MG63 (cell line): Measurements from ENCODE around the gene DIMT1. TPM values are rescaled to one million over a fixed set of nuclear protein-coding genes. Genes with fewer than 3 reads are reported as not detected.
A peak's percentile ranks its signal among the peaks of the same experiment; 100 is the strongest.

Source experiments
- DNase-seq: peaks from one replicate; pipeline ENCODE4 v3.0.0-alpha.2; 2020
- H3K27me3 ChIP-seq: fragments of 250-450 bp; sonication (Bioruptor Pico); 2 replicates; pipeline ENCODE4 v1.5.1; 2020; ENCODE audit warnings: mild to moderate bottlenecking, moderate library complexity
- H3K36me3 ChIP-seq: fragments of 250-450 bp; sonication (Bioruptor Pico); 2 replicates; pipeline ENCODE4 v1.5.1; 2020; ENCODE audit warnings: mild to moderate bottlenecking, moderate library complexity
- H3K4me3 ChIP-seq: fragments of 250-450 bp; sonication (Bioruptor Pico); 2 replicates; pipeline ENCODE4 v1.5.1; 2020; ENCODE audit warnings: mild to moderate bottlenecking, moderate library complexity
- H3K9me3 ChIP-seq: fragments of 250-450 bp; sonication (Bioruptor Pico); 2 replicates; pipeline ENCODE4 v1.5.1; 2020; ENCODE audit warnings: mild to moderate bottlenecking, moderate library complexity
- total RNA-seq: library from RNA; depleted of rRNA; stranded (reverse); fragments of >200 nt; shearing (Covaris generic); gene quantifications from 2 replicates; pipeline ENCODE4 v1.2.3, GENCODE V29; 2014; ENCODE audit warnings: low replicate concordance; rRNA removed

DIMT1 gene
- 61.4 and 63.6 TPM in 2 replicates for total RNA-seq

DNA sequence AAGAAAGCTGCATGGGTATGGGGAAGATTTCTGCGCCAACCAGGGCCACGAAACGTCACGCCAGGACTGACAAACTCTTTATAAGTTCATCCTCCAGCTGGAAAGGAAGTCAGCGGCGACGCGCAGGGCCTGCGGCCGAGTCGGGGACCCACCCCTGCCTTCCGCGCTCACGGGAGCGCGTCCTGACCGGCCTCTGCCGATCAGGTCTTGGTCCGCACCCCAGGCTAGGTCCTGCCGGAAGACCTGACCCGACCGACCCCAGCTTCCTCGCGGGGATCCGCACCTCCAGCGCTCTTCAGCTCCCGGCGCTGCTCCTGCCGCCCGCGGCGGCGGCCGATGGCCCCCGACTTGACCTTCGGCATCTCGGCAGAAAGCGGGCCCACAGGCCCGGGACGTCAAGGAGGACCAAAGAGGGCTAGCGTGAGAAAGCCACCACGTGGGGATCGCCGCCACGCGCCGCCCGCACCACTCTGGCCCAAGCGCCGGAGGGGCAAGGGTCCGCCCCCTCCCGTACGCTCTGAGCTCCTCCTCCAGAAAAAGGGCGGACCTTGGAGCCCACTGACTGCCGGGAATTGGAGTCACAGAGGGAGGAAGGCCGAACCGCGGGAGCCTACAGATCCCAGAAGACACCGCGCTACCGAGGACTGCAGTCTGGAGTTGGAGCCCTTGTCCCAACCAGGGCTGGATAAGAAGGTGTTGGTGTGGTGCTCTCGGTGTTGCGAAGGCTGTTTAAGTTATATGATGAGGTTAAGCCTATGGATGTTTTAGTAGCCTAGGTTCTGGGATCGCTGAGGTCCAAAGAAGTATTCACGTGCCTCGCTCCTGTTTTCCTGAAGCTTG, at the start of gene DIMT1:
TSS of gene DIMT1 (minus strand) at position 495 of the 840 bp plus-strand sequence. CDS start at position 362, 133 bp downstream.
- H3K9me3 ChIP-seq = no peaks in the 10 kb centered on the region
- peaks cover 33% of the 10 kb centered on the region for H3K36me3 ChIP-seq
- DNase-seq = peak; percentile 96
- H3K27me3 ChIP-seq = no peaks in the 10 kb centered on the region
- H3K4me3 ChIP-seq = peak within 1 kb of the TSS; percentile 93

DNA sequence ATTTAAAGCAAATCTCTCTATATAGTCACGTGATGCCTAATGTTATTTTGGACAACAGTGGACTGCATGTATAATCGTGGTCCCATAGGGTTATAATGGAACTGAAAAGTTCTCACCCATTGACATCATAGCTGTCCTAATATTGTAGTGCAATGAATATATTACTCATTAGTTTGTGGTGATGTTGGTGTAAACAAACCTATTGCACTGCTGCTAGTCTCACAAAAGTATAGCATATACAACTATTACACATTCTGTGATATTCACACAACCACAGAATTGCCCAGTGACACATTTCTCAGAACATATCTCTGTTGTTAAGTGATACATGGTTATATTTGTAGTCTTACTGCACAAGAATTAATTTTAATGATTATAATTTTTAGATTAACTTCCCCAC, 46.6 kb upstream of the DIMT1 start:
- H3K4me3 ChIP-seq = no peak overlapping the region
- H3K27me3 ChIP-seq = no peaks in the 10 kb centered on the region
- no peak for DNase-seq
- no peaks in the 10 kb centered on the region for H3K9me3 ChIP-seq
- H3K36me3 ChIP-seq = peaks cover 23% of the 10 kb centered on the region

- Histone ChIP-seq H3K9me3 (no peaks in the 10 kb centered on the region), H3K4me3 (no peak overlapping the region), H3K36me3 (peaks cover 27% of the 10 kb centered on the region), H3K27me3 (no peaks in the 10 kb centered on the region)
- DNase-seq = no peak
Observed at GRCh38 chr5:62448528-62448927, 44.8 kb upstream of the DIMT1 start.

DNA sequence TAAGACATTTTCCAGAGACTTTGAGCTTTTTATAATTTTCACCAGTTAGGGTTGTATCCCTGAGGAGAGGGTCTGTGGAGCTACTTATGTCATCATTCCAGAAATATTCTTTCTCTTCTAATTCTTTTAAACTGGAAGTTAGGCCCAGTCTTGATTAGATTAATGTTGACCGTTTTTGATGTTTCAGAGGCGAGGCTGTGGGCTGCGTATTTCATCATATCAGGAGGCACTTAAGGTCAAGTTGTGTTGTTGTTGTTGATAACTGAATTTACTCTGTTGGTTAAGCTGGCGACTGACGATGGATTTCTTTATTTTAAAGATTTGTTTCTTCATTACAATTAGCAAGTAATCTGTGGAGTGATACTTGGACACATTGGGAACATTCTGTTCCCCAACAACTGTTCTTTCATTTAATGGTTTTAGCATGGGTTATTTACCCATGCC, 28.9 kb upstream of the DIMT1 start:
- no peaks in the 10 kb centered on the region for H3K9me3 ChIP-seq
- no peak for DNase-seq
- H3K36me3 ChIP-seq = no peaks in the 10 kb centered on the region; the same call in 1 of the 2 replicates
- H3K4me3 ChIP-seq = no peak overlapping the region
- H3K27me3 ChIP-seq = no peaks in the 10 kb centered on the region

DNA sequence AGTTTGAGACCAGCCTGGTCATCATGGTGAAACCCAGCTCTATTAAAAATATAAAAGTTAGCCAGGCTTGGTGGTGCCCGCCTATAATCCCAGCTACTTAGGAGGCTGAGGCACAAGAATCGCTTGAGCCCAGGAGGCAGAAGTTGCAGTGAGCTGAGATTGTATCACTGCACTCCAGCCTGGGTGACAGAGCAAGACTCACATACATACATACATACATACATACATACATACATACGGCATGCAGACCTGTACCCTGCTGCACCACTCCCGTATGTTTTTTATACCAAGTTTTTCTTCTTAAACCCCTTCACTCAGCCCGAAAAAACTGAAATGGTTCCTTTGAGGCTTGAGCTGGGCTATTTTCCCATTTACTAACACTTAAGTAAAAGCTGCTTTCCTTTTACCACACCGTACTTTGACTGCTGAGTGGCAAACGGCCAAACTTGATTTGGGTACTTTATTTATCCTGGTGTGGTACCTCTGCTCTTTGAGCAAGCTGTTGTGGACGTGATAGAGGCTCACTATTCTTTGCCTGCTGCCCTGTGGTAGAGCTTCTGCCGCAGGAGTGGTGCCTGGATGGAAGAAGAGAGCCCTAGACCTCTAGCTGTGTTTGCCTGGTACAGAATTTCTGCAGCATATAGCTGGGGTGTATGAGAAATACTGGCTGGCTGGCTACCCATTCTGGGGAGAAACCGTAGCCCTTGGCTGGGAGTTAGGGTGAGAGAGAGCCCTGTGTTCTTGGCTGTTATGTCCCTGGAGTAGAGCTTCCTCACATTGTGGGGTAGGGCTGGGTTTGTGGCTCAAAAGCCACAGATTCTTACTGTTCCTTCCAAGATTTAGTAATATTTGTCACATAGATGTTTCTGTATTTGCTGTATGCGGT, 28.3 kb upstream of the DIMT1 start:
- H3K4me3 ChIP-seq = no peak overlapping the region
- H3K9me3 ChIP-seq = no peaks in the 10 kb centered on the region
- H3K36me3 ChIP-seq = no peaks in the 10 kb centered on the region; the same call in 1 of the 2 replicates
- H3K27me3 ChIP-seq = no peaks in the 10 kb centered on the region
- no peak for DNase-seq

DNA sequence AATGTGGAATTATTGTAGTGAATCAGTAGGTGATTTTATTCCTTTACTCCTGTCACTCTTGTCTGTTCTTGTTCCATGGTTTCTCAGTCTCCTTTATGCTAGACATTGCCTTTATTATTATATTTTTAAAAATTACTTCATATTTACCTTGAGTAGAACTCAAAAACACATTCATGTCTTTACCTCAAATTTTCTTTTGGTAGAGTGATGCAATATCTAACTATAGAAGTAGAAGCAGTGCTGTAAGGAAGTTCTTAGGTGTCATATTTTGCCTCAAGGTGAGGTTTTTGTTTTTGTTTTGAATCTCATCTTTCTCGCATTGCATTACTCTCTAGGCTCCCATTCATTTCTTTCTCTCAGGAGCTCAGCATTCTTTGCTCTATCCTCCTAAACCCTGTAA, 21.1 kb upstream of the DIMT1 start:
- Histone ChIP-seq H3K9me3 (no peaks in the 10 kb centered on the region), H3K27me3 (no peaks in the 10 kb centered on the region), H3K36me3 (no peaks in the 10 kb centered on the region), H3K4me3 (no peak overlapping the region)
- DNase-seq = no peak

GRCh38 chr5:62421414-62421813, 17.7 kb upstream of the DIMT1 start:
- H3K36me3 ChIP-seq = no peaks in the 10 kb centered on the region
- H3K4me3 ChIP-seq = no peak overlapping the region
- H3K9me3 ChIP-seq = no peaks in the 10 kb centered on the region
- no peak for DNase-seq
- no peaks in the 10 kb centered on the region for H3K27me3 ChIP-seq

DNA sequence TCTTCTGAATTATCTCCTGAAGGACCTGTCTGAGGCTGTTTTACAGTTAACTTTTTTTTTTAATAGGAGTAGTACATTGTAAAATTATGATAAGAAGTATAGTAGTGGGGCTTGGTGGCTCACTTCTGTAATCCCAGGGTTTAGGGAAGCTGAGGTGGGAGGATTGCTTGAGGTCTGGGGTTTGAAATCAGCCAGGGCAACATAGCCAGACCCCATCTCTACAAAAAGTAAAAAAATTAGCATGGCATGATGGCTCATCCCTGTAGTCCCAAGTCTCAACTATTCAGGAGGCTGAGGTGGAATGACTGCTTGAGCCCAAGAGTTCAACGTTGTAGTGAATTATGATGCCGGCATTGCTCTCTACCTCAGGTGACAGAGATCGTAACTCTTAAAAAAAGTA, 15.9 kb upstream of the DIMT1 start:
- DNase-seq = no peak
- Histone ChIP-seq H3K4me3 (no peak overlapping the region), H3K27me3 (no peaks in the 10 kb centered on the region), H3K36me3 (no peaks in the 10 kb centered on the region), H3K9me3 (no peaks in the 10 kb centered on the region)

DNA sequence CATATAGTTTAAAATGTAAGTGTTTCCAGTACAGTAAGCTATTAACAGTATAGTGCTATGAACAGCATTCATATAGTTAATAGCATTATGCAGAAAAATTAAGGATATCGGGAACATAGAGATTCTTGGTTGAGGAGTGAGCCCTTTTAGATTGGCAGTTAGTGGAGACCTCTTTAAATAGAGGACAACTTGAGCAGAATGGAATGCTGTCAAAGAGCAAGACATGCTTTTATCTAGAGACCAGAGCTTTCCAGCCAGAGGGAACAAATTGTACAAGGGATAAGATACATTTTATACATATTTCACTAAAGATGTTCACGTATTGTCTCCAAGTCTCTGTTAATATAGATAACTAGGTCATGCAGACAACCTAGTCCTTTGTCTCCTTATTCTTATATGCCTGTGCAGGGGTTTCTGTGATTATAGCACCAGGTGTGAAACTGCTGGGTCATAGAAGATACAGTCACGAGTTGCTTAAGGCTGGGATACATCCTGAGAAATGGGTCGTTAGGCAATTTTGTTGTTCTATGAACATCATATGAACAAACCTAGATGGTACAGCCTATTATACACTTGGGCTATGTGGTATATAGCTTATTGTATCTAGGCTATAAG, 14.9 kb upstream of the DIMT1 start:
- H3K9me3 ChIP-seq = no peaks in the 10 kb centered on the region
- no peak for DNase-seq
- no peaks in the 10 kb centered on the region for H3K36me3 ChIP-seq
- H3K4me3 ChIP-seq = no peak overlapping the region
- no peaks in the 10 kb centered on the region for H3K27me3 ChIP-seq

- Histone ChIP-seq H3K27me3 (no peaks in the 10 kb centered on the region), H3K36me3 (no peaks in the 10 kb centered on the region; the same call in 1 of the 2 replicates), H3K4me3 (peak overlapping the region; percentile 96), H3K9me3 (no peaks in the 10 kb centered on the region)
- no peak for DNase-seq
Observed at GRCh38 chr5:62413711-62414110, 10.0 kb upstream of the DIMT1 start.

- Histone ChIP-seq H3K27me3 (no peaks in the 10 kb centered on the region), H3K4me3 (peak within 1 kb of the TSS; percentile 96), H3K9me3 (no peaks in the 10 kb centered on the region), H3K36me3 (no peaks in the 10 kb centered on the region; the same call in 1 of the 2 replicates)
- peak; percentile 97 for DNase-seq
Observed at GRCh38 chr5:62412549-62413329, 9.0 kb upstream of the DIMT1 start, which contains the start of gene IPO11. IPO11 (plus strand) TSS chr5:62412763; CDS start chr5:62437280, 24,517 bp downstream.

GRCh38 chr5:62395210-62395950, 8.3 kb downstream of the DIMT1 start:
- Histone ChIP-seq H3K4me3 (no peak overlapping the region), H3K36me3 (peaks cover 88% of the 10 kb centered on the region), H3K9me3 (no peaks in the 10 kb centered on the region), H3K27me3 (no peaks in the 10 kb centered on the region)
- DNase-seq = peak; percentile 14

DNA sequence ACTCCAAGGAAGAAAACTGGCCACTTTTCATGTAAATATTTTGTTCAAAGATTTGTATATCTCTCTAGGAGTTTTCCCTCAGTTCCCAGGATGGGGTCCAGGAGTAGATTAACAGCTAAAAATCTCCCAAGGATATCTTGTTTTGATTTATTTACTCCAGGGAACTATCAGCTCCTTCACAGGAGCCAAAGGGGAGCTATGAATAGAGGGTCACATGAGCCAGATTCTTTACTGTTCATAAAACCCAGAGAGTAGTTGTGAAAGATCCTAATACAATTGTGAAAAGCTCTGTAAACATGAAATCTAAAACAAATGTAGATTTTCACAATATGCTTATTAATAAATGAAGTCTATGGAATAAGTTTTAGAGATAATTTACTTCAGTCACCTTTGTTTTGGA, 16.9 kb downstream of the DIMT1 start:
- Histone ChIP-seq H3K27me3 (no peaks in the 10 kb centered on the region), H3K9me3 (no peaks in the 10 kb centered on the region), H3K4me3 (no peak overlapping the region), H3K36me3 (peaks cover 77% of the 10 kb centered on the region)
- DNase-seq = no peak

DNA sequence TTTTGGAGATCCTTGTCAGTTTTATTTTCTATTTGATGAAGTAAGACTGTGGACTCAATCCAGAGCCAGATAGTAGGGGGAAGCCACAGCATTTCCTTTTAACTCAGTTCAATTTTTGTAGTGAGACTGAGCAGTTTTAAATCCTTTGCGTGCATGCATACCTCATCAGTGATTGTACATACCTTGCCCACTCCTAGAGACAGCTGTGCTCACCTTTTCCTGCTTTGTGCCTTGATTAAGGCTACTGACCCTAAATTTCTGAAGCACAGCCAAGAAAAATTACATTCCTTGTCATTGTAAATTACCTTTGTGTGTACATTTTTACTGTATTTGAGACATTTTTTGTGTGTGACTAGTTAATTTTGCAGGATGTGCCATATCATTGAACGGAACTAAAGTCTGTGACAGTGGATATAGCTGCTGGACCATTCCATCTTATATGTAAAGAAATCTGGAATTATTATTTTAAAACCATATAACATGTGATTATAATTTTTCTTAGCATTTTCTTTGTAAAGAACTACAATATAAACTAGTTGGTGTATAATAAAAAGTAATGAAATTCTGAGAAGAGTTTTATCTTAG, 17.8 kb downstream of the DIMT1 start:
- H3K27me3 ChIP-seq = no peaks in the 10 kb centered on the region
- no peaks in the 10 kb centered on the region for H3K9me3 ChIP-seq
- H3K36me3 ChIP-seq = peaks cover 74% of the 10 kb centered on the region
- no peak overlapping the region for H3K4me3 ChIP-seq
- DNase-seq = no peak

DNA sequence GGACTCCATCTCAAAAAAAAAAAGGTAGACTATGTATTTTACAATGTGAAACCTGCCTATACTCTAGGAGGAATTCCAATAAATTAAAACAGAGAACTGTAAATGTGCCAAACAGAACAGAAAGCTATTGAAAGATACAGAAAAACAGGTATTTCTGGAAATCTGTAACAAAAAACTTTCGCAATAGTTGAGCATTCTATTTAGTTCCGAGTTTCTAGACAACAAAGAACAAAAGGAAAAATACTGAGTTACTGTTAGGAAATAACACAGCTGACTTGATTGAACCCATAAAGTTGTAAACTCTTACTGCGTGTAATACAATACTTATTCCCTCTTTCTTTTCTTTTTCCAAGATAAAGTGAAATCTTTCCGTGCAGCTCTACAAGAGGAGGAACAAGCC, 18.6 kb downstream of the DIMT1 start:
- Histone ChIP-seq H3K36me3 (peaks cover 73% of the 10 kb centered on the region), H3K9me3 (no peaks in the 10 kb centered on the region), H3K27me3 (no peaks in the 10 kb centered on the region), H3K4me3 (no peak overlapping the region)
- DNase-seq = no peak
